ENCODE measurements around the gene TNP1.

The TNP1 gene

GRCh38 chr2:216833061-216833460, 26.8 kb downstream of the TNP1 start:
- DNase-seq = no peak

GRCh38 chr2:216830346-216830745, 29.5 kb downstream of the TNP1 start:
- DNase-seq = no peak

- DNase-seq = peak; percentile 82
These were observed 30.3 kb downstream of the TNP1 start for GRCh38 chr2:216829533-216829932.

GRCh38 chr2:216827073-216827720, 32.7 kb downstream of the TNP1 start:
- DNase-seq = peak; percentile 42

- no peak for DNase-seq
These were observed 37.4 kb downstream of the TNP1 start for GRCh38 chr2:216822470-216822869.

GRCh38 chr2:216820709-216821108, 39.2 kb downstream of the TNP1 start:
- no peak for DNase-seq

GRCh38 chr2:216819766-216820165, 40.1 kb downstream of the TNP1 start:
- DNase-seq = no peak

GRCh38 chr2:216819055-216819454, 40.8 kb downstream of the TNP1 start:
- no peak for DNase-seq

GRCh38 chr2:216810399-216811160, 49.3 kb downstream of the TNP1 start:
- DNase-seq = no peak
